Muscle layer of colon (tissue), 2 donors: Measurements from ENCODE around the gene CMKLR1.

Experiments used
- H3K27ac ChIP-seq: one replicate; pipeline ENCODE4 v1.7.0; 2013; ENCODE audit warnings: low read depth, mild to moderate bottlenecking, low read length, moderate library complexity
- H3K27me3 ChIP-seq, 2 donors: one replicate each; pipeline ENCODE4 v1.7.0; 2013; ENCODE audit warnings: low read length in 2 of 2, mild to moderate bottlenecking in 2 of 2; ENCODE audit not compliant: insufficient read depth in 2 of 2, control insufficient read depth in 1 of 2
- H3K36me3 ChIP-seq: one replicate; pipeline ENCODE4 v1.7.0; 2013; ENCODE audit warnings: mild to moderate bottlenecking, low read length; ENCODE audit not compliant: insufficient read depth
- H3K4me1 ChIP-seq: one replicate; pipeline ENCODE4 v1.7.0; 2013; ENCODE audit warnings: mild to moderate bottlenecking, low read length; ENCODE audit not compliant: insufficient read depth
- H3K4me3 ChIP-seq, 2 donors: one replicate each; pipeline ENCODE4 v1.7.0; 2013; ENCODE audit warnings: low read length in 2 of 2, low read depth in 1 of 2, mild to moderate bottlenecking in 1 of 2, moderate library complexity in 1 of 2
- H3K9ac ChIP-seq: one replicate; pipeline ENCODE4 v1.7.0; 2013; ENCODE audit warnings: low read length
- H3K9me3 ChIP-seq: one replicate; pipeline ENCODE4 v1.7.0; 2013; ENCODE audit warnings: mild to moderate bottlenecking, low read length
- donor health status: abdominal sarcoma.
- donor health status: Adenocarcinoma of cecum.

The CMKLR1 gene

GRCh38 chr12:108302016-108302402 lies 37.1 kb downstream of the CMKLR1 start:
- no peak overlapping the region for H3K4me3 ChIP-seq
- H3K36me3 ChIP-seq: no peaks in the 10 kb centered on the region
- H3K9me3 ChIP-seq: no peaks in the 10 kb centered on the region
- no peaks in the 10 kb centered on the region for H3K27me3 ChIP-seq
- H3K4me1 ChIP-seq: peaks cover 29% of the 10 kb centered on the region
- no peak overlapping the region for H3K9ac ChIP-seq
- no peak overlapping the region for H3K27ac ChIP-seq

GRCh38 chr12:108301346-108301745 lies 37.8 kb downstream of the CMKLR1 start:
- Histone ChIP-seq H3K9me3 (no peaks in the 10 kb centered on the region), H3K27me3 (no peaks in the 10 kb centered on the region), H3K4me1 (peaks cover 29% of the 10 kb centered on the region), H3K9ac (no peak overlapping the region), H3K4me3 (no peak overlapping the region), H3K36me3 (no peaks in the 10 kb centered on the region), H3K27ac (no peak overlapping the region)

GRCh38 chr12:108299980-108300696 lies 39.0 kb downstream of the CMKLR1 start:
- H3K27me3 ChIP-seq: no peaks in the 10 kb centered on the region
- H3K4me3 ChIP-seq: no peak overlapping the region
- no peak overlapping the region for H3K27ac ChIP-seq
- no peak overlapping the region for H3K9ac ChIP-seq
- H3K36me3 ChIP-seq: no peaks in the 10 kb centered on the region
- no peaks in the 10 kb centered on the region for H3K9me3 ChIP-seq
- peaks cover 18% of the 10 kb centered on the region for H3K4me1 ChIP-seq

GRCh38 chr12:108299516-108299915 lies 39.6 kb downstream of the CMKLR1 start:
- Histone ChIP-seq H3K4me3 (no peak overlapping the region), H3K4me1 (peaks cover 12% of the 10 kb centered on the region), H3K9me3 (no peaks in the 10 kb centered on the region), H3K27me3 (no peaks in the 10 kb centered on the region), H3K36me3 (no peaks in the 10 kb centered on the region), H3K27ac (no peak overlapping the region), H3K9ac (no peak overlapping the region)

GRCh38 chr12:108298761-108299275 lies 40.3 kb downstream of the CMKLR1 start:
- Histone ChIP-seq H3K4me3 (no peak overlapping the region), H3K4me1 (peaks cover 7% of the 10 kb centered on the region)

GRCh38 chr12:108297895-108298760 lies 41.0 kb downstream of the CMKLR1 start:
- H3K36me3 ChIP-seq: no peaks in the 10 kb centered on the region
- H3K9me3 ChIP-seq: no peaks in the 10 kb centered on the region
- no peaks in the 10 kb centered on the region for H3K27me3 ChIP-seq
- H3K27ac ChIP-seq: peak overlapping the region; percentile 30
- no peak overlapping the region for H3K4me3 ChIP-seq
- H3K4me1 ChIP-seq: peaks cover under 1% of the 10 kb centered on the region
- no peak overlapping the region for H3K9ac ChIP-seq

More at GRCh38 chr12:108298761-108299275, 40.3 kb downstream of the CMKLR1 start:
- H3K9me3 ChIP-seq: no peaks in the 10 kb centered on the region
- H3K9ac ChIP-seq: no peak overlapping the region
- H3K27ac ChIP-seq: peak overlapping the region; percentile 30
- H3K36me3 ChIP-seq: no peaks in the 10 kb centered on the region
- no peaks in the 10 kb centered on the region for H3K27me3 ChIP-seq

GRCh38 chr12:108297424-108297823 lies 41.7 kb downstream of the CMKLR1 start:
- peaks cover 3% of the 10 kb centered on the region for H3K36me3 ChIP-seq
- no peak overlapping the region for H3K27ac ChIP-seq
- no peaks in the 10 kb centered on the region for H3K27me3 ChIP-seq
- no peaks in the 10 kb centered on the region for H3K4me1 ChIP-seq
- H3K9me3 ChIP-seq: no peaks in the 10 kb centered on the region
- no peak overlapping the region for H3K4me3 ChIP-seq
- no peak overlapping the region for H3K9ac ChIP-seq

GRCh38 chr12:108296945-108297344 lies 42.2 kb downstream of the CMKLR1 start:
- Histone ChIP-seq H3K4me1 (no peaks in the 10 kb centered on the region), H3K9ac (no peak overlapping the region), H3K36me3 (peaks cover 5% of the 10 kb centered on the region), H3K9me3 (no peaks in the 10 kb centered on the region), H3K4me3 (no peak overlapping the region), H3K27me3 (no peaks in the 10 kb centered on the region), H3K27ac (no peak overlapping the region)

- Histone ChIP-seq H3K27ac (no peak overlapping the region), H3K27me3 (no peaks in the 10 kb centered on the region)
These were observed 43.5 kb downstream of the CMKLR1 start for GRCh38 chr12:108295641-108296040.

GRCh38 chr12:108289350-108290161 lies 49.6 kb downstream of the CMKLR1 start:
- H3K4me3 ChIP-seq: no peak overlapping the region

More at GRCh38 chr12:108295641-108296040, 43.5 kb downstream of the CMKLR1 start:
- Histone ChIP-seq H3K4me1 (no peaks in the 10 kb centered on the region), H3K9me3 (no peaks in the 10 kb centered on the region), H3K4me3 (no peak overlapping the region), H3K36me3 (peaks cover 5% of the 10 kb centered on the region), H3K9ac (no peak overlapping the region)

GRCh38 chr12:108287227-108287626 lies 51.9 kb downstream of the CMKLR1 start:
- no peak overlapping the region for H3K27ac ChIP-seq
- no peaks in the 10 kb centered on the region for H3K9me3 ChIP-seq
- peaks cover 5% of the 10 kb centered on the region for H3K4me1 ChIP-seq
- H3K27me3 ChIP-seq: no peaks in the 10 kb centered on the region
- peaks cover under 1% of the 10 kb centered on the region for H3K36me3 ChIP-seq
- no peak overlapping the region for H3K9ac ChIP-seq
- no peak overlapping the region for H3K4me3 ChIP-seq

More at GRCh38 chr12:108289350-108290161, 49.6 kb downstream of the CMKLR1 start:
- peaks cover 5% of the 10 kb centered on the region for H3K36me3 ChIP-seq
- H3K9me3 ChIP-seq: no peaks in the 10 kb centered on the region
- no peak overlapping the region for H3K27ac ChIP-seq
- no peak overlapping the region for H3K9ac ChIP-seq
- H3K4me1 ChIP-seq: peaks cover 5% of the 10 kb centered on the region
- H3K27me3 ChIP-seq: no peaks in the 10 kb centered on the region
